Smooth muscle cell (in vitro differentiated cells): ENCODE measurements around the gene CYB5R3. TPM values are rescaled to one million over a fixed set of nuclear protein-coding genes. Genes with fewer than 3 reads are reported as not detected.
A peak's percentile ranks its signal among the peaks of the same experiment; 100 is the strongest.

ENCODE experiments used
- DNase-seq: peaks from one replicate; lab custom pipeline; 2025; ENCODE audit not compliant: unreplicated experiment; lab: John Stamatoyannopoulos, UW
- H2AFZ ChIP-seq: fragments of 200-600 bp; sonication (generic); 2 replicates; pipeline ENCODE4 v1.6.0; 2016; ENCODE audit warnings: antibody characterized with exemption, low read depth, mild to moderate bottlenecking
- H3F3A ChIP-seq: fragments of 200-600 bp; sonication (generic); 2 replicates; pipeline ENCODE4 v1.6.0; 2017; ENCODE audit warnings: antibody characterized with exemption, low read depth
- H3K27ac ChIP-seq: fragments of 200-600 bp; sonication (generic); 2 replicates; pipeline ENCODE4 v1.5.1; 2016; ENCODE audit warnings: low read depth, mild to moderate bottlenecking
- H3K27me3 ChIP-seq: fragments of 200-600 bp; sonication (generic); 2 replicates; pipeline ENCODE4 v1.6.1; 2016; ENCODE audit warnings: low read depth, mild to moderate bottlenecking
- H3K36me3 ChIP-seq: fragments of 200-600 bp; sonication (generic); 2 replicates; pipeline ENCODE4 v1.5.1; 2016; ENCODE audit warnings: low read depth
- H3K4me1 ChIP-seq: fragments of 200-600 bp; sonication (generic); 2 replicates; pipeline ENCODE4 v1.5.1; 2016; ENCODE audit warnings: low read depth
- H3K4me2 ChIP-seq: fragments of 200-600 bp; sonication (generic); 2 replicates; pipeline ENCODE4 v1.6.0; 2016; ENCODE audit warnings: mild to moderate bottlenecking
- H3K4me3 ChIP-seq: fragments of 200-600 bp; sonication (generic); 2 replicates; pipeline ENCODE4 v1.5.1; 2016; ENCODE audit warnings: mild to moderate bottlenecking
- H3K79me2 ChIP-seq: fragments of 200-600 bp; sonication (generic); 2 replicates; pipeline ENCODE4 v1.6.0; 2016; ENCODE audit warnings: low read depth, mild to moderate bottlenecking
- H3K9ac ChIP-seq: fragments of 200-600 bp; sonication (generic); 2 replicates; pipeline ENCODE4 v1.6.0; 2016; ENCODE audit warnings: low read depth
- H3K9me3 ChIP-seq: fragments of 200-600 bp; sonication (generic); replicated peaks from 2 replicates; pipeline ENCODE4 v1.5.1; 2016; ENCODE audit warnings: low read depth
- H4K20me1 ChIP-seq: fragments of 200-600 bp; sonication (generic); 2 replicates; pipeline ENCODE4 v1.6.0; 2016; ENCODE audit warnings: low read depth
- WGBS: methylation state at CpG from one replicate; pipeline ENCODE4 v1.1.7; 2016; ENCODE audit warnings: low lambda C conversion rate; 5-methylcytosine and 5-hydroxymethylcytosine counted together
- polyA plus RNA-seq: library from polyadenylated mRNA; unstranded; fragments of >200 nt; fragmentation: Nextera tagmentation; extraction: Ambion mirVana; gene quantifications from 2 replicates; pipeline ENCODE4 v1.2.1, GENCODE V29; 2016
- total RNA-seq: library from RNA; depleted of rRNA; stranded (reverse); fragments of >200 nt; gene quantifications from 2 replicates; pipeline ENCODE4 v1.2.3, GENCODE V29; 2014
- TF ChIP-seq, protein P1 (sequence below): fragments of 200-600 bp; sonication (generic); IDR thresholded peaks from 2 replicates; pipeline ENCODE4 v1.5.1; 2017; ENCODE audit warnings: borderline replicate concordance, mild to moderate bottlenecking, antibody characterized with exemption; ENCODE audit not compliant: insufficient read depth, poor library complexity, severe bottlenecking

Gene CYB5R3
- total RNA-seq, result 76.8 and 78.2 TPM in 2 replicates
- polyA plus RNA-seq, result 321 and 365 TPM in 2 replicates

DNA sequence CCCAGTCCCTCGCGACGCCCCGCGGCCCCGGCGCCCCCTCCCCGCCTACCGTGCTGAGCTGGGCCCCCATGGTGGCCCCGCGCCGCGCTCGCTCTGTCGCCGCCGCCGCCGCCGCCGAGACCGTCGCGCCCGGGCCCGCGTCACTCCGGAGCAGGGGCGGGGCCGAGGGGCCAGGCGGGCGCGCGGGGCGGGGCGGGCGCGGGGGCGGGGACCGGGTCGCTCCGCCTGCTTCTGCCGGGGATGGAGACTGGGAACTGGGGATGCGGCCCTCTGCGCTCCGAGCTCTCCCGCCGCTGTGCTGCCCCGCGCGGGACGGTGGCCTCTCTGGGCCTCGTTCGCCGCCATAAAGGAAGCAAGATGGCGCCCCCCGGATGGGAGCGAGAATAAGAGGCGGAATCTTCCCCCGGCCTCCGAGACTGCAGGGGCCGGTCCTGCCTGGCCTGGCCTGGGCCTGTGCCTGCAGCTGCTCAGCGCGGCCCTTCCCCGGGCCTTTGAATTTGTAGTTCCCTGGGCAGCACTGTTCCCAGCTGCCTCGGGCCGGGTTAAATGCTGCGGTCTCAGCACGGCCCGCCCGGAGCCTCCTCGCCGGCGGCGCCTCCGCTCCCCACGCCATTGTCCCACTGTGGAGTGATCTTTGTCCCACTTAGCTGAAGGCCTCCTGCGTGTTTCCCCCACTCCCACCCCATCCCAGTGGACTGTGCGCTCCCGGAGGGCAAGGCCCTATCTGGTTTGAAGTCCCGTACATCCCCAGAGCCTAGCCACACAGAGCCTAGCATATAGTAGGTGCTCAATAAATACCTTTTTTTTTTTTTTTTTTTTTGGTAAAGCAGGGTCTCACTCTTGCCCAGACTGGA is at the start of gene CYB5R3:
CYB5R3 (minus strand) TSS at position 147 of the 854 bp plus-strand sequence; CDS start at position 70, 77 bp downstream.
- DNase-seq, result peak; percentile 57
- Histone ChIP-seq H3K79me2 (peaks cover 50% of the 10 kb centered on the region), H3K4me3 (peak within 1 kb of the TSS; percentile 95)

DNA sequence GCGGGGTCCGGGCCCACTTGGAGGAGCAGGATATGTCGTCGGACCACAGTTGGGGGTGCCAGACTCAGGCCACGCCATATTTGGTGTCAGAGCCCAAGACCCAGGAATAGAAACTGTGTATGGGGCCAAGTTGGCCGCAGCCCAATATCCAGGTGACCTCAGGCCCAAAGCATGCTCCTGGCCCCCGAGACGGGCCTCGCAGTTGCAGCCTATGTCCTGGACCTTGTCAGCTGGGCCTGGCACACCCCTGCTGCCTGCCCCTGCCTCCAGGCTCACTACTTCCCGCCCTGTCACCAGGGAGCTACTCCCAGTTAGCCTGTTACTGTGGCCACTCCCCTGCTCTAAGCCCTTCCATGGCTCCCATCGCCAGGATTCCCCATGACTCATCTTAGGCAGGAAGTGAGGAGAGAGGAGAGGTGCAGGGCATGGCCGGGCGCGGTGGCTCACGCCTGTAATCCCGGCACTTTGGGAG is 48.4 kb upstream of the CYB5R3 start:
- peak; percentile 28 for DNase-seq

More for the DNA sequence above, at the start of gene CYB5R3:
- H2AFZ ChIP-seq, result peak within 1 kb of the TSS; percentile 96
- peaks cover 40% of the 10 kb centered on the region for H4K20me1 ChIP-seq
- H3K27me3 ChIP-seq, result no peaks in the 10 kb centered on the region
- TF ChIP-seq, protein P1, sequence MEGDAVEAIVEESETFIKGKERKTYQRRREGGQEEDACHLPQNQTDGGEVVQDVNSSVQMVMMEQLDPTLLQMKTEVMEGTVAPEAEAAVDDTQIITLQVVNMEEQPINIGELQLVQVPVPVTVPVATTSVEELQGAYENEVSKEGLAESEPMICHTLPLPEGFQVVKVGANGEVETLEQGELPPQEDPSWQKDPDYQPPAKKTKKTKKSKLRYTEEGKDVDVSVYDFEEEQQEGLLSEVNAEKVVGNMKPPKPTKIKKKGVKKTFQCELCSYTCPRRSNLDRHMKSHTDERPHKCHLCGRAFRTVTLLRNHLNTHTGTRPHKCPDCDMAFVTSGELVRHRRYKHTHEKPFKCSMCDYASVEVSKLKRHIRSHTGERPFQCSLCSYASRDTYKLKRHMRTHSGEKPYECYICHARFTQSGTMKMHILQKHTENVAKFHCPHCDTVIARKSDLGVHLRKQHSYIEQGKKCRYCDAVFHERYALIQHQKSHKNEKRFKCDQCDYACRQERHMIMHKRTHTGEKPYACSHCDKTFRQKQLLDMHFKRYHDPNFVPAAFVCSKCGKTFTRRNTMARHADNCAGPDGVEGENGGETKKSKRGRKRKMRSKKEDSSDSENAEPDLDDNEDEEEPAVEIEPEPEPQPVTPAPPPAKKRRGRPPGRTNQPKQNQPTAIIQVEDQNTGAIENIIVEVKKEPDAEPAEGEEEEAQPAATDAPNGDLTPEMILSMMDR, result no peak
- peak within 1 kb of the TSS; percentile 96 for H3K4me2 ChIP-seq
- H3K36me3 ChIP-seq, result no peaks in the 10 kb centered on the region
- no peaks in the 10 kb centered on the region for H3F3A ChIP-seq
- peak within 1 kb of the TSS; percentile 93 for H3K9ac ChIP-seq
- H3K27ac ChIP-seq, result peak within 1 kb of the TSS; percentile 79
- H3K9me3 ChIP-seq, result no peaks in the 10 kb centered on the region
- 24% methylated on average over 33 of the region's 81 CpGs for WGBS
- peaks cover 12% of the 10 kb centered on the region for H3K4me1 ChIP-seq

DNA sequence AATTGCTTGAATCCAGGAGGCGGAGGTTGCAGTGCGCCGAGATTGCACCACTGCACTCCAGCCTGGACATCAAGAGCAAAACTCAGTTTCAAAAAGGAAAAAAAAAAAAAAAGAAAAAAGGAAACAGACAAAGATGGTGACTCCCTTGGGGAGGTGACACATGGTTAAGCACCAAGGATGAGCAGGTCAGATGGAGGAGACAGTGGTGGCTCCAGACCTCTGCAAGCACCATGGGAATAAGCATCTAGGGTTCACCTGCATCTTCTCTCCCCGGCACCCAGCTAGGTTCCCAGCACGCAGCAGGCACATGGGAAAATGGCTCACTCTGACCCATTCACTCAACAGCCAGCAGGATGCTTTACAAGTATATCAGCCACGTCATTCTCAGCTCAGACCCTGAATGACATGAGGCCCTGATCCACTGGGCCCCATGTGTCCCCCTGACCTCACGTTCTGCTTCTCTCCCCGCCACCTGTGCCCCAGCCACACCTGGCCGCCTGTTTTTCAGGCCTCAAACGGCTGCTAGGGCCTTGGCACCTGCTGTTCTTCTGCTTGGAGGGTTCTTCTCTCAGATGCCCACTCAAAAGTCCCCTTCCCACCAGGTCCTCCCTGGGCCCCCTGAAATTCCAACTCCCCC is 47.3 kb upstream of the CYB5R3 start:
- no peaks in the 10 kb centered on the region for H3K79me2 ChIP-seq
- H3K4me2 ChIP-seq, result no peak overlapping the region
- TF ChIP-seq, protein P1, result no peak
- no peaks in the 10 kb centered on the region for H3K4me1 ChIP-seq
- no peaks in the 10 kb centered on the region for H3K9me3 ChIP-seq
- WGBS, result 97% methylated on average over 10 of the region's 10 CpGs
- H3F3A ChIP-seq, result no peaks in the 10 kb centered on the region
- no peaks in the 10 kb centered on the region for H3K36me3 ChIP-seq
- no peak overlapping the region for H3K27ac ChIP-seq
- no peak overlapping the region for H2AFZ ChIP-seq
- H3K27me3 ChIP-seq, result no peaks in the 10 kb centered on the region
- no peaks in the 10 kb centered on the region for H4K20me1 ChIP-seq
- no peak overlapping the region for H3K4me3 ChIP-seq
- DNase-seq, result no peak
- H3K9ac ChIP-seq, result no peak overlapping the region

More for the DNA sequence above, 48.4 kb upstream of the CYB5R3 start:
- Histone ChIP-seq H3K27ac (no peak overlapping the region), H3K9me3 (no peaks in the 10 kb centered on the region), H3K36me3 (no peaks in the 10 kb centered on the region), H3K4me1 (no peaks in the 10 kb centered on the region), H3K4me3 (no peak overlapping the region), H2AFZ (no peak overlapping the region), H3K9ac (no peak overlapping the region), H3K79me2 (no peaks in the 10 kb centered on the region), H3F3A (no peaks in the 10 kb centered on the region), H3K27me3 (no peaks in the 10 kb centered on the region), H3K4me2 (peak overlapping the region; percentile 17), H4K20me1 (no peaks in the 10 kb centered on the region)
- TF ChIP-seq, protein P1, result no peak
- 31% methylated on average over 16 of the region's 16 CpGs for WGBS
